Activated CD4-positive, CD25-positive, alpha-beta regulatory T cell (primary cell): ENCODE results near the gene SCNN1A.

ENCODE experiments used
- DNase-seq, 4 experiments: peaks; one replicate each; lab custom pipeline; 2025; lab: John Stamatoyannopoulos, UW

SCNN1A gene

GRCh38 chr12:6317693-6318439 is 57.5 kb downstream of the SCNN1A start:
- no peak for DNase-seq

DNA sequence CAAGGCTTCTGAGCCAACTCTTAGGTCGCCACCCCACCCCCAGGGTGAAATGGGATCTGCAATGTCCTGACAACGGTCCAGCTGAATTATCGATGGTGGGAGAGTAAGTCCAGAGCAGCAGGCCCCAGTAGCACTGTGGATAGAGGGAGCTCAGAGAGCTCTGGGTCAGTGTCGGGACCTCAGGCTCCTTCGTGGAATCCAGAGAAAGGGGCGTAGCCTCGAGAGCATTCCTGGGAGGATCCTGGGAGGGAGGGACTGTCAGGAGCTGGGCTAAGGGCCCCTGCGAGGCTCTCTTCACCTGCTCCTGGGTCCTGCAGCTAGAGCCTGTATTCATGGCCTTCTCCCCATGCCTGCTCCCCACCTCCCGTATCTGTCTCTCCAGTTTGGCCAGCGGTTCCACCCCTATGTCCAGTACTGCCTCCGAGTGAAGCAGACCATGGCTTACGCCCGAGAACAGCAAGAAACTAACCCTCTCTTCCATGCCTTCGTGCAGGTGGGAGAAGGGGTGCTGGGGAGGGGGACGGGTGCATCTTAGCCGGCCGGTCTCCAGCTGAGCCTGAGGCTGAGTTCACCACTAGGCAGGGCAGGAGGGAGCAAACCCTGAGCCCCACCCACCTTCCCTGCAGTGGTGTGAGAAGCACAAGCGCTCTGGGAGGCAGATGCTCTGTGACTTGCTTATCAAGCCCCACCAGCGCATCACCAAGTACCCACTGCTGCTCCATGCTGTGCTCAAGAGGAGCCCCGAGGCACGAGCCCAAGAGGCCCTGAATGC is 58.3 kb downstream of the SCNN1A start:
- DNase-seq: no peak

DNA sequence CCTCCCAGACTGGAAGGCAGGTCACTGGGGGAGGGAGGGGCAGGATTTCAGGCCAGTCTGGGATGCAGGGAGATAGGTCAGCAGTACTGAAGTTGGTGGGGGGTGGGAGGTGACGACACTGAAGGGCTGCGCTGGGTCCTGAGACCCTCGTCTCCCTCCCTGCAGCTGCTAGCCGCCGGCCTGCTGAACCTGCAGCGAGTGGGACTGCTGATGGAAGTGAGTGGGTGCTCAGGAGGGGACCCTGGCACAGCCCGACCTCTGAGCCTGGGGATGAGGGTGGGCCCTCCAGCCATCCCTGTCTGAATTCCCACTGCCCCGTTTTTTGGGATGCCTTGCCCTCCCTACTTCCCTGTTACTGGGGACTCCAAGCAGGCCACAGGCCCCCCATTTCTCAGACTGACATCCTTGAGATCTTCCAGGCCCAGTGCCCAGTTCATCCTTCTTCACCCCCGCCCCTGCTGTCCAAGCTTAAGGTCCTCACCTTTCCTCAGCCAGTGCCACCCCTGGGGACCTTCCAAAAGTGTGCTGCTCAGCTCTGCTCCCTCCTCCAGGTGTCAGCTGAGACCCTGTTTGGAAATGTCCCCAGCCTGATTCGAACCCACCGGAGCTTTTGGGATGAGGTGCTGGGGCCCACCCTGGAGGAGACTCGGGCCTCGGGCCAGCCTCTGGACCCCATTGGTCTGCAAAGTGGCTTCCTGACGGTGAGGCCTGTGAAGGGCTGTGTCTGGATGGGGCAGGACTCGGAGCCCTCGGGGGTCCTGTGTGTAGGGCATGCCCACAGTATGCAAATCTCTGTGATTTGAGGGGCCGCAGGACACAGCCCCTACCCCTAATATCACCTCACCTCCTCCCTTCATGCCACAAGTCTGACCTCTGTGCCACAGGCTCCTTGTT is 59.4 kb downstream of the SCNN1A start:
- DNase-seq: no peak

DNA sequence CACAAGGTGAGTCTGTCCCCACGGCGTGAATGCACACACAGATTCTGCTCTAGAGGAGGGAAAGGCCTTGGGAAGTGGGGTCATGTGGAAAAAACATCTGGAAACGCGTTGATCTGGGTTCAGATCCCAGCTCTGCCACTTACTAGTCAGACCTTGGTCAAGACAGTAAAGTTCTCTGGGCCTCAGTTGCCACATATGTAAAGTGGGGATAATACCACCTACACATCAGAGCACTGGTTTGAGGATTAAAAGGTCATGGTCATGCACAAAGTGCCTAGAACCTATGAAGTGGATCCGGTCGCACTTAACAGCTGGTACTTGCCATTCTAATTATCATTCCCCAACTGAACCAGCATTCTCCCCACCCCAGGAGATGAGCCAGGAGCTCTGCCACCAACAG is 60.2 kb downstream of the SCNN1A start:
- DNase-seq: no peak

- no peak for DNase-seq
These were observed 60.6 kb downstream of the SCNN1A start for GRCh38 chr12:6314776-6315175.

DNA sequence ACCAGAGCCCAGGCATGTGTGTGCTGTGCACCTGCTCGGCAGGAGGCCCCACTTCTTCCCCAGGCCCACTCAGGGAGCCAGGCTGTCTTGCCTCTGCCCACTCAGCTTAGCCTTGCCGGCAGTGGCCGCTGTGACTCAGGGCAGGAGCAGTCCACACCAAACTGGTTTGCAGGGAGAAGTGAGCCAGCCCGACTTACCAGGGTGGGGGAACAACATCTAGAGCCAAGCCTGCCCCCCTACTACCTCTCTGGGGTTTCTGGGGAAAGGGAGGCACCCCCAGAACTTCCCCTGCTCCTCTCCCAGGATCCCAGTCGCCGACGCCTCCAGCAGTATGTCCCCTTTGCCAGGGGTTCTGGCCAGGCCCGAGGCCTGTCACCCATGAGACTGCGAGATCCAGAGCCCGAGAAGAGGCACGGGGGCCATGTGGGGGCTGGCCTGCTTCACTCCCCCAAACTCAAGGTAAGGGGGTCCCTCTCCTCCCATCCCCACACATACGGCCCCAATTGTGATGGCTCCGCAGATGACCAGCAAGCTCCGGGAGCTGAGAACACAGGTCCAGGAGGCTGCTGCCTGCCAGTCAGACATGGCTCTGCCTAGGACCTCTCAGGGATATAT is 61.9 kb downstream of the SCNN1A start:
- no peak for DNase-seq

- DNase-seq: no peak
These were observed 62.6 kb downstream of the SCNN1A start for GRCh38 chr12:6312529-6313325.

GRCh38 chr12:6311822-6312528 is 63.4 kb downstream of the SCNN1A start:
- DNase-seq: no peak

DNA sequence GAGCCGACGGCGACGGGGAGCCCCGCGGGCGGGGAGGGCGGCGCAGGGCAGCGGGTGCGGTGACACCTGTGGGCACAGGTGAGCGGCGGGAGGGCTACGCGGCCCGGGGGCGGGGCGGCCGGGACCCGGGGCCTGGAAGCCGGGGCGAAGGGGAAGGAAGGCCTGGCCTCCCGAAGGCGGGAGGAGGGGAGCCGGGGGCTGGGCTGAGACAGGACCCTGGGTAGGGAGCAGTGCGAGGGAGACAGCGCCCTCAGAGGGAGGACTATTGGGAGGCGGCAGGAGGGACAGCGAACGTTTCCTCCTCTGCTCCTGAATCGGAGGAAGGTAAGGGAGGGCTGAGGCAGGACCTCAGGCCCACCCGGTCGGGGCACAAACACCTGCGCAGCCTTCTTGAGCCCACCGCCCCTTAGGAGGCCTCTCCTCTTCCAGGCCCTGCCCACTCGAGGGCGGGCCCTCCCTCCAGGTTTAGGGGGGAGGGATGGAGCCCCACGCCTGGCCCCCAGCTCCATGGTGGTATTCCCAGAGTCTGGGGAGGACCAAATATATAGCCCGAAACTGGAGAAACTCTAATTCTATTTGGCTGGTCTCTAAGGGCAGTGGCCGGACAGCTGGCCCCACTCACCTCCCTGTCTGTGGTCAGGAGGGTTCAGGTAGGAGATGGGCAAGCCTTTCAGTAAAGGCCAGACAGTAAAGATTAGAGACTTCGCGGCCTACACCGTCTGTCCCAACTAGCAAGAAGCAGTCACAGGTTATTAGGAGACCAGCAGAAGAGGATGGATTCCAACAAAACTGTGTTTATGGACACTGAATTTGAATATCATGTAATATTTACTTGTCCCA is 64.4 kb downstream of the SCNN1A start:
- no peak for DNase-seq

DNA sequence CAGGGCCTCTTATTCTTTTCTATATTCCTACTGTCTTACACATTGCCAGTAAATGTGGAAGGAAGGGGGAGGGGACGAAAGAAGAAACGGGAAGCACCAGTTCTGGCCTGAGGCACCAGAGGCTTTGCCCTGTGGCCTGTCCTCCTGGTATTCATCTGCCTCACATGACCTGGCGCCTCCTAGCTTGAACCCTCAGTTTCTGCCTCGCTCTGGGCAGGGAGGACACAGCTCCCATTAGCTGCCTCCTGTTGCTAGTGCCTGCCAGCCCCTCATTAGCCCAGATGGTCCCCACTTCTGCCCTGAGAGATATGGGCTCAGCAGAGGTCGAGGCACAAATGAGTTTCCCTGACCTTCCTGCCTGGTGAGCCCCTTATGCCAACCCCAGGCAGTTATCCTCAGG is 67.8 kb downstream of the SCNN1A start:
- no peak for DNase-seq

DNA sequence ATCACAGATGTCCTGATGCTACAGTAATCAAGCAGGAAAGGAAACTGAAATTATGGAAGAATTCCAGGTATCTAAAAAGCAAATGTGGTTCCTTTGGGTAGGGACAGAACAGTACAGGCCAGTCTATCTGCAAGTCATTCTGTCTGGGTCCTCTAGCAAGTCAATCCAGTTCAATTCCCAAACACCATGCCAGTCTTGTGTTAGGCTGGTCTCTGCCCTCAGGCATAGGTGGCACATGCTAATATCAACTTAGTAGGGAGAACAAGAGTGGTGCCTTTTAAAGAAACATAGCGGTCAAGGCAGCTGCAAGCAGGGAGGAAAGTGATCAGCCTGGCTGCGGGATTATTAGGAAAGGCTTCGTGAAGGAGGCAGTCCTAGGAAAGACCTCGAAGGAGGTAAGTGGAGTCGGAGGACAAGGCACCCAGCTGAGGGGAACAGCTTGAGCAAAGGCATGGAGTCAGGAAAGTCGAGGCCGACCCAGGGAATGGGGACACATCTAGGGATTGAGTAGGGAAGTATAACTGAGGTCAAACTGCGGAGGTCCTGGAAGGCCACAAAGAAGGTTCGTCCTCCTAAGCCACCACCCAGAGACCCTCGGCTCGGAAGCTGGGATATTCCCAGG is 68.7 kb downstream of the SCNN1A start:
- DNase-seq: no peak

DNA sequence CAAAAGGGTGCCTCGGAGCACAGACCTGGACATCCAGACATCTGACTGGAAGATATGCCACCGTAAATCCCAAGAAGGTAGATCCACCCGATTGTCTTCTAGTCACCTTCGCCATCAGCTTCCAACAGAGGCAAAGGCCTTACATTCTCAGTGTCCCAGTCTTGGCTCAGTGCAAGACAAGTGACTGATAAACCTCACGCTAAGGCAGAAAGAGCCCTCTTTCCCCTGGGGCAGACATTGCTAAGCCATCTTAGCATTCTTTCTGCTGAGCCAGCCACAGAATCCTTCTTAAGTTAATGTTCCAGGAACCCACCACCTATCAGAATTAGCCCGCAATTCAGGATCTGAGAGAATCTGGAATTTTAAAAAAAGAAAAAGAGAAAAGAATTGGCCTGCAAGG is 69.2 kb downstream of the SCNN1A start:
- no peak for DNase-seq

- DNase-seq: no peak
These were observed 72.3 kb downstream of the SCNN1A start for GRCh38 chr12:6303071-6303470.

GRCh38 chr12:6302621-6303020 is 72.7 kb downstream of the SCNN1A start:
- no peak for DNase-seq

DNA sequence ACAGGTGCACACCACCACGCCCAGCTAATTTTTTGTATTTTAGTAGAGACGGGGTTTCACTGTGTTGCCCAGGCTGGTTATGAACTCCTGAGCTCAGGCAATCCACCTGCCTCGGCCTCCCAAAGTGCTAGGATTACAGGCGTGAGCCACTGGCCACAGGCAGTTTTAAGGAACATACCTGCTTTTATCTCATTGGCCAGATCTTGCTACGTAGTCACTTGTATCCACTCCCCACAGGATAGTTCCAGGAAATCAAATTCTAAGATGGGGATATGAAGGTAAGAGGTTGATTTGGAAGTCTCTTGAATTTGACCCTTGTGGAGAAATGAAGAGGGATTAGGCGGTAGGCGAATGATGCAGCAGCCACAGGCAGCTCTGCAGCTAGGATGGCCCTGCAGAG is 73.6 kb downstream of the SCNN1A start:
- DNase-seq: no peak

DNA sequence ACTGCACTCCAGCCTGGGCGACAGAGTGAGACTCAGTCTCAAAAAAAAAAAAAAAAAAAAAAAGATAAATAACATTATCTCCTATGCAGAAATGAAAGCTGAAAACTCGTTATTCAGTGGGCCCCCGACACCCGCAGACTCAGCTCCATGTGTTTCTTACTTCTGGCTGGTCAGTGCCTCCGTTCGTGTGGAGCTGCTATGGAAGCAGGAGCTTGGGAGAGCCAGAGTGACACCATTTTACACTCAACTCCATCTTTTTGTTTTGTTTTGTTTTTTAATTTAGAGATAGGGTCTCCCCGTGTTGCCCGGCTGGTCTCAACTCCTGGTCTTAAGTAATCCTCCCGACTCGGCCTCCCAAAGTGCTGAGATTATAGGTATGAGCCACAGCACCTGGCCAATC is 78.2 kb downstream of the SCNN1A start:
- DNase-seq: no peak
